Measurements from ENCODE around the gene TMC7.

The TMC7 gene

DNA sequence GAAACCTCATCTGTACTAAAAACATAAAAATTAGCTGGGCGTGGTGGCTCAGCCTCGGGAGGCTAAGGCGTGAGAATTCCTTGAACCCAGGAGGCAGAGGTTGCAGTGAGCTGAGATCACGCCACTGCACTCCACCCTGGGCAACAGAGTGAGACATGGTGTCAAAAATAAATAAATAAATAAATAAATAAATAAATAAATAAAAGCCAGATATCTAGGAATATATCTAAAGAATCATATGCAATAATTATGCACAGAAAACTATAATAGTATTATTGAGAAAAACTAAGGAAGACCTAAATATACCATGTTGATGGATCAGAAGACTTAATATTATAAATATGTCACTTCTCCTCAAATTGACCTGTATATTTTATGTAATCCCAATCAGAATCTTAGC lies 37.0 kb downstream of the TMC7 start:
- Histone ChIP-seq H4K20me1 (no peaks in the 10 kb centered on the region), H3K4me2 (no peak overlapping the region), H3K27me3 (no peaks in the 10 kb centered on the region), H3K9me3 (no peaks in the 10 kb centered on the region), H3K9ac (no peak overlapping the region), H3K4me1 (no peaks in the 10 kb centered on the region), H3K36me3 (no peaks in the 10 kb centered on the region), H3K4me3 (no peak overlapping the region), H3K27ac (no peak overlapping the region)
- no peak for TF ChIP-seq Cebpa-rat (IDR thresholded peaks at IDR 0.05)

DNA sequence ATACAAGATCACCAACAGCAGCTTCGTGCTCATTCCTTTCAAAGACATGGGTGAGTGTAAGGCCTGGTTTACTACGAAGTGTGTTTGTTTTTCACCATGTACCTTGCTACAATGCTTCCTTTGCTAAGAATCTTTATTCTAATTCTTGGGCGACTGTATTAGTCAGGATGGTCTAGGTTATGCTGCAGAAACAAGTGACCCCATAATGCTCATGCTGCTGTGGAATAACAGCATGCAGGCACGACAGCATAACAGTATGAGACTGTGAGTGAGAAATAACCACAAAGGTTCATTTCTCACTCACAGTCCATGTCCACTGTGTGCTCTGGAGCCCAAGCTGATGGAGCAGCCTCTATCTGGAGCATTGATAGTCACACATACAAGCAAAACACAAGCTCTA lies 38.0 kb downstream of the TMC7 start:
- Histone ChIP-seq H3K36me3 (no peaks in the 10 kb centered on the region), H3K9ac (no peak overlapping the region), H3K9me3 (no peaks in the 10 kb centered on the region), H3K27ac (no peak overlapping the region), H3K4me3 (no peak overlapping the region), H3K27me3 (no peaks in the 10 kb centered on the region), H3K4me1 (no peaks in the 10 kb centered on the region), H3K4me2 (no peak overlapping the region), H4K20me1 (no peaks in the 10 kb centered on the region)
- no peak for TF ChIP-seq Cebpa-rat (IDR thresholded peaks at IDR 0.05)

GRCh38 chr16:19027416-19027815 lies 43.7 kb downstream of the TMC7 start:
- Histone ChIP-seq H3K4me2 (no peak overlapping the region), H3K4me1 (no peaks in the 10 kb centered on the region), H3K9me3 (no peaks in the 10 kb centered on the region), H3K4me3 (no peak overlapping the region), H3K27ac (no peak overlapping the region), H3K36me3 (no peaks in the 10 kb centered on the region), H4K20me1 (no peaks in the 10 kb centered on the region), H3K27me3 (no peaks in the 10 kb centered on the region), H3K9ac (no peak overlapping the region)
- no peak for TF ChIP-seq Cebpa-rat (IDR thresholded peaks at IDR 0.05)

DNA sequence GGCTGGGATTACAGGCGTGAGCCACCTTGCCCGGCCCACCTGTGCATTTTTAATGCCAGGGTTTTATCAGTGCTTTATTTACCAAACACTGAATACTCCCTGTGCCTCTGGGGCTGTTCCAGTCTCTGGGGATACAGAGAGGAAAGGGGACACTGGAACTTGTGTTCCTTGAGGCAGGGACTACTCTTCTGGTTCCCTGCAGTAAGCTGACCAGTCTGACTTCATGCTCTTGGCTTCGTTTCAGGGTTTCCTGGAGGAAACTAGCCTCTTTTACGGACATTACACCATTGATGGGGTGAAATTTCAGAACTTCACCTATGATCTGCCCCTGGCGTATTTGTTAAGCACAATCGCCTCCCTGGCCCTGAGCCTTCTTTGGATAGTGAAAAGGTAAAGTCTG lies 46.2 kb downstream of the TMC7 start:
- TF ChIP-seq Cebpa-rat (IDR thresholded peaks at IDR 0.05), result no peak
- no peaks in the 10 kb centered on the region for H3K9me3 ChIP-seq
- H4K20me1 ChIP-seq, result no peaks in the 10 kb centered on the region
- H3K4me2 ChIP-seq, result no peak overlapping the region
- H3K27me3 ChIP-seq, result no peaks in the 10 kb centered on the region
- no peaks in the 10 kb centered on the region for H3K4me1 ChIP-seq
- H3K36me3 ChIP-seq, result no peaks in the 10 kb centered on the region
- no peak overlapping the region for H3K27ac ChIP-seq
- no peak overlapping the region for H3K4me3 ChIP-seq
- no peak overlapping the region for H3K9ac ChIP-seq

DNA sequence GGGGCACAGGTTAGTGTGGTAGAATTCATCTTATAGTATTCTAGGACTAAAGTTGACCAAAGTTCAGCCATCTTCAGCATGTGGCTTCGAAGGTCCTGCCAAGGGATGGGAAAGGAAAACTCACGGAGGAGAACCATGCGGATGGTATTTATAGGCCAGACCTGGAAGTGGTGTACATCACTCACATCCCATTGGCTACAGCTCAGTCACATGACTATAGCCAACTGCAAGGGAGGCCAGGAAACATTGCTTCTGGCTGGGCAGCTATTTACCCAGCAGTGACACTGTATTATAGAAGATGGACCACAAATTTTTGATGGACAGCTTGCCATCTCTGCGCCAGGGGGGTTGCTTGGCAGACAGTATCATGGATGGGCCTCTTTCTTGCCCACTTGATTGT lies 48.0 kb downstream of the TMC7 start:
- TF ChIP-seq Cebpa-rat (IDR thresholded peaks at IDR 0.05), result no peak

DNA sequence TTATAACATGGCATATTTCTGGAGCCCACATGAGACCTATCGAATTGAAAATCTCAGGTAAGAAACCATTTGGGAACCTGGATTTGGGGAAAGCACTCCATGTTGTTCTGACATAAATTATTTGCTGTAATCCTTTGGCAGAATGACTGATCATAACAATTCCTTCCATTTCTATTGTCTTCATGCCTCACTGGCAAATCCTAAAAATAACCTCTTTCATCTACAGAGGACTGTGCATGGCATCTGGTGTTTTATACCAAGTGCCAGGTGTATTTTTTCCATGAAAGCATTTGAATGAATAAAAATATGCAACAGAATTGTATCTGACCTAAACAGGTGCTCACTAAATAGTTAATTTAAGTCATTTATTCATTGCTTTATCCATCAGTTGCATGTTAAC lies 50.0 kb downstream of the TMC7 start:
- Histone ChIP-seq H3K27me3 (no peaks in the 10 kb centered on the region), H3K4me3 (no peak overlapping the region)
- TF ChIP-seq Cebpa-rat (IDR thresholded peaks at IDR 0.05), result no peak

More for the DNA sequence above, 48.0 kb downstream of the TMC7 start:
- Histone ChIP-seq H3K4me1 (no peaks in the 10 kb centered on the region), H3K27ac (no peak overlapping the region), H3K4me2 (no peak overlapping the region), H3K9me3 (peaks cover under 1% of the 10 kb centered on the region; the same call in 1 of the 2 replicates), H3K4me3 (no peak overlapping the region), H3K27me3 (no peaks in the 10 kb centered on the region), H3K9ac (no peak overlapping the region), H3K36me3 (no peaks in the 10 kb centered on the region), H4K20me1 (no peaks in the 10 kb centered on the region)

GRCh38 chr16:19040400-19040799 lies 56.7 kb downstream of the TMC7 start:
- no peaks in the 10 kb centered on the region for H3K27me3 ChIP-seq
- peaks cover 9% of the 10 kb centered on the region; the same call in 1 of the 2 replicates for H3K9me3 ChIP-seq
- no peaks in the 10 kb centered on the region for H3K36me3 ChIP-seq
- no peaks in the 10 kb centered on the region for H4K20me1 ChIP-seq
- no peaks in the 10 kb centered on the region for H3K4me1 ChIP-seq
- no peak overlapping the region for H3K4me3 ChIP-seq
- H3K9ac ChIP-seq, result no peak overlapping the region
- H3K27ac ChIP-seq, result no peak overlapping the region
- TF ChIP-seq Cebpa-rat (IDR thresholded peaks at IDR 0.05), result no peak
- H3K4me2 ChIP-seq, result no peak overlapping the region

More for the DNA sequence above, 50.0 kb downstream of the TMC7 start:
- no peak overlapping the region for H3K4me2 ChIP-seq
- no peak overlapping the region for H3K27ac ChIP-seq
- no peaks in the 10 kb centered on the region for H3K4me1 ChIP-seq
- no peak overlapping the region for H3K9ac ChIP-seq
- no peaks in the 10 kb centered on the region for H4K20me1 ChIP-seq
- peaks cover 9% of the 10 kb centered on the region; the same call in 1 of the 2 replicates for H3K9me3 ChIP-seq
- H3K36me3 ChIP-seq, result no peaks in the 10 kb centered on the region

DNA sequence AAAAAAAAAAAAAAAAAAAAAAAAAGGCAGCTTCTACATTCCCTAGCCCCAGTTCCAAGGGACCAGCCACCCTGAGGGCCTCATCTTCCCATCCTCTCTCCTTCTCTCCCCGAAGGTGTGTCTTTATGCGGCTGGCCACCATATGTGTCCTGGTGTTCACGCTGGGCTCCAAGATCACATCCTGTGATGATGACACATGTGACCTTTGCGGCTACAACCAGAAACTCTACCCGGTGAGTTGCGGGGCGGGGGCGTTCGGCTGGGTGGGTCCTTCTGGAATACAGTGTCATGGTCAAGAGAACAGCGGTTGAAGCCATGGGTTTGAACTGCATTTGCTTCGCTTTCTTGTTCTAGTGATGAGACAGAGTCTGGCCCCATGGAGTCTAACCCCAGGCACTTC lies 61.0 kb downstream of the TMC7 start:
- Histone ChIP-seq H3K9ac (no peak overlapping the region), H3K27ac (no peak overlapping the region), H3K4me1 (no peaks in the 10 kb centered on the region), H3K27me3 (no peaks in the 10 kb centered on the region), H3K4me3 (no peak overlapping the region), H3K36me3 (no peaks in the 10 kb centered on the region), H3K9me3 (no peaks in the 10 kb centered on the region), H4K20me1 (no peaks in the 10 kb centered on the region), H3K4me2 (no peak overlapping the region)
- no peak for TF ChIP-seq Cebpa-rat (IDR thresholded peaks at IDR 0.05)

DNA sequence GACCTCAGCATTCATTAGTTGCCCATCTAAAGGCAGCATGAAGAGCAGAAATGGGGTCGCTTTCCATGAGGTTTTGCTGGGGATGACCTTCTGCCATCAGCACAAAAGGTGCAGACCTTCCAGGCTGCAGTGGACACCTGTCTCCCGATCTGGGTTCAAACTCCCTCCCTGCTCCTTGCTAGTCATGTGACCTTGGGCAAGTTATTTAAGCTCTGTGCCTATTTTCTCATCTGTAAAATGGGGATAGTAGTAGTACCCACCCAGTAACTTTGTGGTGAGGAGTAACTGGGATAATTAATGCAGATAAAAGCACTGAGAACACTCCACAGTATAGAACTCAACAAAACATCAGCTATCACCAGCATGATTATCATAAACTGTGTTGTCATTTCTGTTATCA lies 62.3 kb downstream of the TMC7 start:
- H3K9ac ChIP-seq, result no peak overlapping the region
- H3K4me1 ChIP-seq, result no peaks in the 10 kb centered on the region
- no peaks in the 10 kb centered on the region for H4K20me1 ChIP-seq
- no peak overlapping the region for H3K4me2 ChIP-seq
- no peak overlapping the region for H3K27ac ChIP-seq
- no peaks in the 10 kb centered on the region for H3K36me3 ChIP-seq
- no peaks in the 10 kb centered on the region for H3K27me3 ChIP-seq
- H3K9me3 ChIP-seq, result no peaks in the 10 kb centered on the region
- H3K4me3 ChIP-seq, result no peak overlapping the region
- TF ChIP-seq Cebpa-rat (IDR thresholded peaks at IDR 0.05), result no peak

GRCh38 chr16:19062706-19063105 lies 79.0 kb downstream of the TMC7 start:
- H4K20me1 ChIP-seq, result no peaks in the 10 kb centered on the region
- no peak overlapping the region for H3K4me3 ChIP-seq
- TF ChIP-seq Cebpa-rat (IDR thresholded peaks at IDR 0.05), result no peak
- H3K27me3 ChIP-seq, result no peaks in the 10 kb centered on the region
- H3K9me3 ChIP-seq, result no peaks in the 10 kb centered on the region
- no peak overlapping the region for H3K9ac ChIP-seq
- H3K27ac ChIP-seq, result no peak overlapping the region
- no peaks in the 10 kb centered on the region for H3K4me1 ChIP-seq
- no peak overlapping the region for H3K4me2 ChIP-seq
- H3K36me3 ChIP-seq, result no peaks in the 10 kb centered on the region

GRCh38 chr16:19066988-19067348 lies 83.2 kb downstream of the TMC7 start:
- peak overlapping the region; percentile 80 for H3K4me3 ChIP-seq
- H3K36me3 ChIP-seq, result peaks cover 6% of the 10 kb centered on the region
- H3K4me1 ChIP-seq, result peaks cover 16% of the 10 kb centered on the region
- peak overlapping the region; percentile 39 for H3K4me2 ChIP-seq
- no peak overlapping the region for H3K27ac ChIP-seq
- H3K27me3 ChIP-seq, result no peaks in the 10 kb centered on the region
- H3K9me3 ChIP-seq, result no peaks in the 10 kb centered on the region
- TF ChIP-seq Cebpa-rat (IDR thresholded peaks at IDR 0.05), result no peak
- no peaks in the 10 kb centered on the region for H4K20me1 ChIP-seq
- H3K9ac ChIP-seq, result no peak overlapping the region

All from BLaER1 (cell line).